ENCODE results near the gene FNBP1L. TPM values are rescaled to one million over a fixed set of nuclear protein-coding genes. Genes with fewer than 3 reads are reported as not detected.
"Not testable (repeated sequence)": the region's sequence is repeated elsewhere in the genome, so short reads cannot be mapped to it uniquely, and the experiment has no call there.

FNBP1L gene
- polyA plus RNA-seq, 1 donor (not counting 4 experiments of a cell fraction or from before 2014, with no cell fraction given), result 22.9 TPM

DNA sequence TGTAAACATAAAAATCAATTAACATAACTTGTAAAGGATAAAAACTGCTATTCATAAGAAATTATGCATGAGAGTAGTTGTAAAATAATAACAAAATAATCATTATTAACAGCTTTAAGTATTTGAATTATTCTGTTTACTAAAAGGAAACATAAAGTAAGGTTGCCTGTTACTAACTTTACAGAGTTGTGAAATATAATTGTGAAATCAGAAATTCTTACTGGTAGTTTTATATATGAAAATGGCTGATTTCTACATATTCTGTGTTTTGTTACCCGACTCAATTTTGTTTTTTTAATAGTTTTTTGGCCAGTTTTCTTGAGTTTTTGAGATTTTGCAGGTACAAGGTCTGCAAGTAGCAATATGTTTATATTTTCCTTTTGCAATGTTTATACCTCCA lies 27.8 kb downstream of the FNBP1L start:
- Histone ChIP-seq H4K20me1 (ENCODE audit: control insufficient read depth, extremely low read depth, insufficient read depth, low read length) (no peaks in the 10 kb centered on the region), H3K4me2 (ENCODE audit: control insufficient read depth, extremely low read depth, insufficient read depth, low read depth, low read length) (no peak overlapping the region), H3K9ac (ENCODE audit: control insufficient read depth, extremely low read depth, insufficient read depth, low read length) (no peak overlapping the region), H3K79me2 (ENCODE audit: control insufficient read depth, insufficient read depth, low read length) (peaks cover 22% of the 10 kb centered on the region), H3K9me1 (ENCODE audit: control insufficient read depth, extremely low read depth, insufficient read depth, low read length) (no peaks in the 10 kb centered on the region), H2AFZ (ENCODE audit: control insufficient read depth, low read length) (no peak overlapping the region), H3K9me3 (ENCODE audit: control insufficient read depth, low read depth, low read length) (peaks cover 3% of the 10 kb centered on the region), H3K4me3 (ENCODE audit: control insufficient read depth in 2 of 3, extremely low read depth in 1 of 3, insufficient read depth in 2 of 3, low read depth in 1 of 3, low read length in 3 of 3) (no peak overlapping the region), H3K4me1 (ENCODE audit: control insufficient read depth, extremely low read depth, insufficient read depth, low read length) (no peaks in the 10 kb centered on the region), H3K27me3 (ENCODE audit: control insufficient read depth, extremely low read depth, insufficient read depth, low read length) (no peaks in the 10 kb centered on the region), H3K27ac (ENCODE audit: control insufficient read depth, insufficient read depth, low read length) (no peak overlapping the region), H3K36me3 (ENCODE audit: control insufficient read depth in 2 of 2, extremely low read depth in 1 of 2, insufficient read depth in 2 of 2, low read length in 2 of 2) (no peaks in the 10 kb centered on the region)
- no peak for FAIRE-seq
- no peak for DNase-seq (ENCODE audit: low read depth, low spot score)
- dilution Hi-C loops (cut with MboI; ENCODE audit: extremely low pct_ligation_motif_present, low sequenced_read_pairs), result no loop called here
- no peak for TF ChIP-seq EZH2 (IDR thresholded peaks at IDR 0.05; ENCODE audit: low read length)
- TF ChIP-seq, protein P1, sequence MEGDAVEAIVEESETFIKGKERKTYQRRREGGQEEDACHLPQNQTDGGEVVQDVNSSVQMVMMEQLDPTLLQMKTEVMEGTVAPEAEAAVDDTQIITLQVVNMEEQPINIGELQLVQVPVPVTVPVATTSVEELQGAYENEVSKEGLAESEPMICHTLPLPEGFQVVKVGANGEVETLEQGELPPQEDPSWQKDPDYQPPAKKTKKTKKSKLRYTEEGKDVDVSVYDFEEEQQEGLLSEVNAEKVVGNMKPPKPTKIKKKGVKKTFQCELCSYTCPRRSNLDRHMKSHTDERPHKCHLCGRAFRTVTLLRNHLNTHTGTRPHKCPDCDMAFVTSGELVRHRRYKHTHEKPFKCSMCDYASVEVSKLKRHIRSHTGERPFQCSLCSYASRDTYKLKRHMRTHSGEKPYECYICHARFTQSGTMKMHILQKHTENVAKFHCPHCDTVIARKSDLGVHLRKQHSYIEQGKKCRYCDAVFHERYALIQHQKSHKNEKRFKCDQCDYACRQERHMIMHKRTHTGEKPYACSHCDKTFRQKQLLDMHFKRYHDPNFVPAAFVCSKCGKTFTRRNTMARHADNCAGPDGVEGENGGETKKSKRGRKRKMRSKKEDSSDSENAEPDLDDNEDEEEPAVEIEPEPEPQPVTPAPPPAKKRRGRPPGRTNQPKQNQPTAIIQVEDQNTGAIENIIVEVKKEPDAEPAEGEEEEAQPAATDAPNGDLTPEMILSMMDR (optimal IDR thresholded peaks at IDR 0.05 in 1 of 3, IDR thresholded peaks at IDR 0.05 in 1 of 3, conservative IDR thresholded peaks at IDR 0.05 in 1 of 3; ENCODE audit: extremely low read depth in 1 of 3, insufficient read depth in 2 of 3, low read length in 3 of 3), result no peak

- FAIRE-seq; H3K4me3 ChIP-seq (ENCODE audit: control insufficient read depth in 2 of 3, extremely low read depth in 1 of 3, insufficient read depth in 2 of 3, low read depth in 1 of 3, low read length in 3 of 3): not testable (repeated sequence)
Measured at GRCh38 chr1:93479133-93479745, 31.3 kb downstream of the FNBP1L start.

GRCh38 chr1:93481899-93482298 lies 34.0 kb downstream of the FNBP1L start:
- H3K79me2 ChIP-seq (ENCODE audit: control insufficient read depth, insufficient read depth, low read length); H2AFZ ChIP-seq (ENCODE audit: control insufficient read depth, low read length); FAIRE-seq; dilution Hi-C loops (cut with MboI; ENCODE audit: extremely low pct_ligation_motif_present, low sequenced_read_pairs); H3K9ac ChIP-seq (ENCODE audit: control insufficient read depth, extremely low read depth, insufficient read depth, low read length); H3K9me3 ChIP-seq (ENCODE audit: control insufficient read depth, low read depth, low read length); H3K27ac ChIP-seq (ENCODE audit: control insufficient read depth, insufficient read depth, low read length); H3K9me1 ChIP-seq (ENCODE audit: control insufficient read depth, extremely low read depth, insufficient read depth, low read length); H3K4me3 ChIP-seq (ENCODE audit: control insufficient read depth in 2 of 3, extremely low read depth in 1 of 3, insufficient read depth in 2 of 3, low read depth in 1 of 3, low read length in 3 of 3); H3K36me3 ChIP-seq (ENCODE audit: control insufficient read depth in 2 of 2, extremely low read depth in 1 of 2, insufficient read depth in 2 of 2, low read length in 2 of 2); H4K20me1 ChIP-seq (ENCODE audit: control insufficient read depth, extremely low read depth, insufficient read depth, low read length); H3K4me1 ChIP-seq (ENCODE audit: control insufficient read depth, extremely low read depth, insufficient read depth, low read length); H3K27me3 ChIP-seq (ENCODE audit: control insufficient read depth, extremely low read depth, insufficient read depth, low read length); DNase-seq (ENCODE audit: low read depth, low spot score); H3K4me2 ChIP-seq (ENCODE audit: control insufficient read depth, extremely low read depth, insufficient read depth, low read depth, low read length): not testable (repeated sequence)

More at GRCh38 chr1:93479133-93479745, 31.3 kb downstream of the FNBP1L start:
- H3K79me2 ChIP-seq (ENCODE audit: control insufficient read depth, insufficient read depth, low read length); H4K20me1 ChIP-seq (ENCODE audit: control insufficient read depth, extremely low read depth, insufficient read depth, low read length); DNase-seq (ENCODE audit: low read depth, low spot score); H3K9ac ChIP-seq (ENCODE audit: control insufficient read depth, extremely low read depth, insufficient read depth, low read length); H3K4me1 ChIP-seq (ENCODE audit: control insufficient read depth, extremely low read depth, insufficient read depth, low read length); H3K4me2 ChIP-seq (ENCODE audit: control insufficient read depth, extremely low read depth, insufficient read depth, low read depth, low read length); H3K9me3 ChIP-seq (ENCODE audit: control insufficient read depth, low read depth, low read length); H3K27ac ChIP-seq (ENCODE audit: control insufficient read depth, insufficient read depth, low read length); H3K36me3 ChIP-seq (ENCODE audit: control insufficient read depth in 2 of 2, extremely low read depth in 1 of 2, insufficient read depth in 2 of 2, low read length in 2 of 2); H3K9me1 ChIP-seq (ENCODE audit: control insufficient read depth, extremely low read depth, insufficient read depth, low read length); H3K27me3 ChIP-seq (ENCODE audit: control insufficient read depth, extremely low read depth, insufficient read depth, low read length); H2AFZ ChIP-seq (ENCODE audit: control insufficient read depth, low read length); dilution Hi-C loops (cut with MboI; ENCODE audit: extremely low pct_ligation_motif_present, low sequenced_read_pairs): not testable (repeated sequence)
